ENCODE data around the gene OLFML2A.

OLFML2A gene

GRCh38 chr9:124800306-124801259 lies 23.6 kb downstream of the OLFML2A start:
- FAIRE-seq, result no peak

- FAIRE-seq, result no peak
Observed at GRCh38 chr9:124801356-124801755, 24.4 kb downstream of the OLFML2A start.

GRCh38 chr9:124802426-124802825 lies 25.5 kb downstream of the OLFML2A start:
- no peak for FAIRE-seq

GRCh38 chr9:124803911-124804310 lies 27.0 kb downstream of the OLFML2A start:
- no peak for FAIRE-seq

GRCh38 chr9:124805186-124805585 lies 28.3 kb downstream of the OLFML2A start:
- FAIRE-seq, result no peak

- no peak for FAIRE-seq
Observed at GRCh38 chr9:124808246-124808956, 31.5 kb downstream of the OLFML2A start.

DNA sequence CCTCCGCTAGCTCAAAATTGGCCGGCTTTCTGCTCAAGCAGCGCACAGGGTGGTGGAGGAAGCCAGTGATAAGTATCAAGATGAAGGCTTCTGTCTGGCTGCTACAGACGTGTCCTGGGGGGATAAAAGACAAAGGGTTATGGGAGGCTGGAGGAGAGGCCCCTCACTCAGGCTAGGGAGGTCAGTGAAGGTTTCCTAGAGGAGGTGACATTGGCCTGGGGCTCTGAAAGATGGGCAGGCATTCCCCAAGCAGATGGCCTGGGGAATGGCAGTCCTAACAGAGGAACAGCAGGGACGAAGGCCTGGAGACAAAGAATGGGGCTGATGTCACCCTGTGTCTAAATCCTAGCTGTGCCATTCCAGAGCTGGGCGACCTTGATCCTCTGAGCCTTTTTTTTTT lies 32.3 kb downstream of the OLFML2A start:
- FAIRE-seq, result no peak

DNA sequence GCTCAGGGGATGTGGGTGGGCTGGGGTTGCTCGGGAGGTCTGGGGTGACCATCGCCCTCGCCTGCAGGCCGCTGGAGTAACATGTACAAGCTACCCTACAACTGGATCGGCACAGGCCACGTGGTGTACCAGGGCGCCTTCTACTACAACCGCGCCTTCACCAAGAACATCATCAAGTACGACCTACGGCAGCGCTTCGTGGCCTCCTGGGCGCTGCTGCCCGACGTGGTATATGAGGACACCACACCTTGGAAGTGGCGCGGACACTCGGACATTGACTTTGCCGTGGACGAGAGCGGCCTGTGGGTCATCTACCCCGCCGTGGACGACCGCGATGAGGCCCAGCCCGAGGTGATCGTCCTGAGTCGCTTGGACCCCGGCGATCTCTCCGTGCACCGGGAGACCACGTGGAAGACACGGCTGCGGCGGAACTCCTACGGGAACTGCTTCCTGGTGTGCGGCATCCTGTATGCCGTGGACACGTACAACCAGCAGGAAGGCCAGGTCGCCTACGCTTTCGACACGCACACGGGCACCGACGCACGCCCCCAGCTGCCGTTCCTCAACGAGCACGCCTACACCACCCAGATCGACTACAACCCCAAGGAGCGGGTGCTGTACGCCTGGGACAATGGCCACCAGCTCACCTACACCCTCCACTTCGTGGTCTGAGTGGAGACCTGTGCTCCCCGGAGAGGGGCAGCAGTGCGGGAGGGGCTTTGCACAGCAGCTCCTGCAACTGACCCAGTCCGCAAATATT lies 33.0 kb downstream of the OLFML2A start:
- no peak for FAIRE-seq

DNA sequence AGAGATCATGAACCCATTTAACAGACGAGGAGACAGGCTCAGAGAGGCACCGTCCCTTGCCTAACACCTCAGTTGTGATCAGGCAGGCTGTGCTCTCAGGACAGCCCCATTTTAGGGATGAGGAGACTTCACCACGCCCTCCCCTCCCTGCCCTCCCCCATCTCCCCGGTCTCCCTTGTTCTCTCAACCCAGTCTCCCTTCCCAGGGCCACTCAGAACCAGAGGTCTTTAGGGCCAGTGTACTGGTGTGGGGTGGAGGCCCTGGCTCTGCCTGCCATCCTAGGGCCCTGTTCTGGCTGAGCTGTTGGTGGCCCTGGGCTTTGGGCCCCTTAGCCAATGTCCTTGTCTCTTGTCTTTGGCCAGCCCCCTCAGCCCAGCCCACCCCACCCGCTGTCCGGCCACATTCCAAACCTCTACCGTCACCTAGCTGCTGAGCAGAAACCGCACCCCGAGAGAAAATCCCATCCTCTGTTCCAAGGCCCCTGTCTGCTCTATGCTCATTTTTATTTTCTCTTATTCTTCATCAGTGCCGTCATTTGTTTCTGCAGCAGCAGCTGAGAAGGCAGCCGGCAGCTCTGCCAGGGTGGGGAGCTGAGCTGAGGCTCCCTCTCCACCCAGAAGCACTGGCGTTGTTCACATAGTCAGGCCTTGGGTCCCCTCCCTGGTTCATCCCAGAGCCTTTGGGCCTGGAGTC lies 33.9 kb downstream of the OLFML2A start:
- FAIRE-seq, result no peak

- no peak for FAIRE-seq
Observed at GRCh38 chr9:124812441-124812876, 35.5 kb downstream of the OLFML2A start.

DNA sequence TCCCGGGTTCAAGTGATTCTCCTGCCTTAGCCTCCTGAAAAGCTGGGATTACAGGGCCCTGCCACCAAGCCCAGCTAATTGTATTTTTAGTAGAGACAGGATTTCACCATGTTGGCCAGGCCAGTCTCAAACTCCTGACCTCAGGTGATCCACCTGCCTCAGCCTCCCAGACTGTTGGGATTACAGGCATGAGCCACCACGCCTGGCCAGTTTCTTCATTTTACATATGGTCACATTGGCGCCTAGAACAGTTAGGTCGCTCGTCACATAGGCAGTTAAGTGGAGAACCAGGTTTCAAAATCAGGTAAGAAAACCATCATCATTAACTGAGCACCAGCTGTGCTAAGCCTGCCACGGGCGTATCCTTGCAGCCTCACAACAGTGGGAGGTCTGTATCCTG lies 36.1 kb downstream of the OLFML2A start:
- no peak for FAIRE-seq

- no peak for FAIRE-seq
Observed at GRCh38 chr9:124813501-124814163, 36.7 kb downstream of the OLFML2A start.

- FAIRE-seq, result no peak
Observed at GRCh38 chr9:124814164-124814535, 37.2 kb downstream of the OLFML2A start.

GRCh38 chr9:124815601-124816000 lies 38.7 kb downstream of the OLFML2A start:
- no peak for FAIRE-seq

GRCh38 chr9:124818431-124819281 lies 41.7 kb downstream of the OLFML2A start:
- FAIRE-seq, result no peak

DNA sequence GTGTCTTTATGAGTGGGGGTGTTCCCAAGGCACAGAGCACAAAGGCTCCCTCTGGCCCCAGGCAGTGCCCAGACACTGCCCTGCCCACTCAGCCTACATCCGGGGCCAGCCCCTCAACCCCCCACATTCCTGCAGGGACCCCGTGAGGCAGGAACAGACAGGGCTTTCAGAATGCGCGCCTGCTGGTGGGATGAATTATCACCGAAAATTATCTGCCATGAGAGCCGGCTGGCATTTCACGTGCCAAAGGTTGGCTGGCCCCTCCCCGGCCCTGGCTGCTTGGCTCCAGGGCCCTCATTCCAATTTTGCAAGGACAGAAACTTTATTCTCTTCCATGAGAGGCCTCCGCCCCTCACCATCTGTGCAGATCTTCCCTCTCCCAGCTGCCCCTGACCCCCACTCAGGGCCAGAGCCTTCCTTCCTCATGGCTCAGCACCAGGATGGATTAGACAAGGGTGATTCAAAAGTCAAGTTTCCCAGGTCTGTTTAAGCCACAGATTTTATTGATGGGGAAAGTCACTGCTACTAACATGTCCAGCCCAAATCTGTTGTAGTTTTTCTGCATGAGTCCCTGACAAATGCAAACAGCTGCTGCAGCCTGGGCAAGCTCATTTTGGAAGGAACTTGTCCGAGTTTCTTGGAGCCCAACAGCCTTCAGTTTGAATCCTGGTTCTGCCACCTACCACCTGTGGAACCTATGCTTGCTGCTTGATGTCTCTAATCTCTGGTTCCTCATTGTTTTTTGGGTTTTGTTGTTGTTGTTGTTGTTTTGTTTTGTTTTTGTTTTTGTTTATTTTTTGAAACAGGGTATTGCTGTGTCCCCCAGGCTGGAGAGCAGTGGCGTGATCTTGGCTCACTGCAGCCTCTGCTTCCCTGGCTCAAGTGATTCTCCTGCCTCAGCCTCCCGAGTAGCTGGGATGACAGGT lies 44.0 kb downstream of the OLFML2A start:
- FAIRE-seq, result no peak

- FAIRE-seq, result no peak
Observed at GRCh38 chr9:124828489-124829333, 51.8 kb downstream of the OLFML2A start.

DNA sequence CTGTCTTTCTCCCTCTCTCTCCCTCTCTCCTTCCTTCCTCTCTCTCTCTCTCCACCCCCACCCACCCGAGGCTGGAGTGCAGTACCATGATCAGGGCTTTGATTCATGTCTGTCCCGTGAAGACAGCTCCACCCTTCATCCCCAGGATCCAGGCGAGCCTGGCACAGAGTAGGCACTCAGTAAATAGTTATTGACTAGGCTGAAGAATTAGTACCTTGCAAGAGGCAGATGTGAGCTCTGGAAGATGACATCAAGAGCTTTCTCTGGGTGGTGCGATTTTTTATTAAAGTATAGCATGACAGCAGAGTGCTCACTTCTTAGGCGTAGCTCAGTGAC lies 52.4 kb downstream of the OLFML2A start:
- no peak for FAIRE-seq

DNA sequence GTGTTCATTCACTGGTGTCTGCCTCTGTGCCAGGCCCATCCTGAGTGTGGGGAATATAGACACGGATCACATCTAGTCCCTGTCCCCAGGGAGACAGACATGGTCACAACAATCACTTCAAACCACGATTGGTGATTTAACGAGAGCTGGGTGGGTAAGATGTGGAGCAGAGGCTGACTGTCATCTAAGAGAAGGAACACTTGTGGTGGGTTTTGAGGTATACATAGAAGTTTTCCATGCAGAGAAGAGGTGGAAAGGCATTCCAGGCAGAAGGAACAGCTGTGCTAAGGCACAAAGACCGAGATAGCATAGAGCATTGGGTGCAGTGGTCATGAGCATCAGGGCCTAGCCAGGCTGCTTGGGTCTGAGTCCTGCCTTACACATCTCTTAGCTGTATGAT lies 53.7 kb downstream of the OLFML2A start:
- no peak for FAIRE-seq
